HCT116 (cell line): ENCODE measurements around the gene TOMM70. TPM values are rescaled to one million over a fixed set of nuclear protein-coding genes. Genes with fewer than 3 reads are reported as not detected.

ENCODE experiments used
- ATAC-seq: fragments of 200-7000 bp; cut with Tn5 transposase; 2 replicates; pipeline ENCODE4 v1.9.1; 2020; ENCODE audit warnings: mild to moderate bottlenecking, moderate library complexity
- BruUV-seq: library from RNA; stranded (reverse); fragments of 400-500 nt; replicated peaks from 2 replicates; lab custom pipeline; 2021; lab: Mats Ljungman, UMichigan
- CTCF ChIA-PET: fragments of 300-600 bp; sonication (Branson Sonifier 250); formaldehyde crosslinking; loops from one replicate; lab custom pipeline; 2021; ENCODE audit warnings: antibody characterized with exemption; lab: Charles Lee
- POLR2A ChIA-PET: fragments of 300-600, 350-600 bp; sonication (Branson Sonifier 250); formaldehyde crosslinking; loops from one replicate; lab custom pipeline; 2021; ENCODE audit warnings: antibody characterized with exemption; lab: Charles Lee
- RAD21 ChIA-PET, 2 experiments: fragments of 300-600 bp; sonication (Branson Sonifier 250); formaldehyde crosslinking; loops; one replicate each; lab custom pipeline; 2023; ENCODE audit warnings: low total read pairs in 2 of 2; ENCODE audit not compliant: uncharacterized antibody in 2 of 2, unreplicated experiment in 2 of 2, low non-redundant PET in 1 of 2; lab: Charles Lee
- DNase-seq: peaks from one replicate; pipeline ENCODE4 v3.0.0-alpha.2; 2010; ENCODE audit warnings: low read depth, low spot score
- H2AFZ ChIP-seq: fragments of 200-600 bp; shearing (Covaris generic), sonication (generic); 2 replicates; pipeline ENCODE4 v1.6.1; 2017; ENCODE audit warnings: low read depth, mixed run types, mixed read lengths, antibody characterized with exemption, low read length; ENCODE audit not compliant: poor library complexity, severe bottlenecking
- H3K27ac ChIP-seq: 2 replicates; pipeline ENCODE4 v1.5.1; 2012; ENCODE audit warnings: low read depth, low read length
- H3K27me3 ChIP-seq: fragments of 200-600 bp; sonication (generic); 2 replicates; pipeline ENCODE4 v1.6.1; 2016; ENCODE audit warnings: mixed run types, low read length, mixed read lengths; ENCODE audit not compliant: insufficient read depth
- H3K36me3 ChIP-seq, 2 experiments: fragments of 200-500 bp in 1 of 2; fragments of 200-600 bp in 1 of 2; sonication (Bioruptor generic) in 1 of 2; sonication (generic) in 1 of 2; 2 replicates each; pipeline versions ENCODE4 v1.5.1 to v1.6.1; 2014 to 2016; ENCODE audit warnings: low read length in 2 of 2, inconsistent platforms in 1 of 2, mixed read lengths in 1 of 2, mixed run types in 1 of 2; ENCODE audit not compliant: insufficient read depth in 2 of 2, control insufficient read depth in 1 of 2
- H3K4me1 ChIP-seq, 2 experiments: fragments of 200-600 bp in 1 of 2; sonication (generic) in 1 of 2; 2 replicates each; pipeline versions ENCODE4 v1.5.1 to v1.6.1; 2012 to 2017; ENCODE audit warnings: low read length in 2 of 2, inconsistent platforms in 1 of 2, mild to moderate bottlenecking in 1 of 2, mixed read lengths in 1 of 2, mixed run types in 1 of 2, moderate library complexity in 1 of 2; ENCODE audit not compliant: insufficient read depth in 2 of 2, control insufficient read depth in 1 of 2
- H3K4me2 ChIP-seq: fragments of 200-600 bp; sonication (generic); 2 replicates; pipeline ENCODE4 v1.6.1; 2017; ENCODE audit warnings: mixed run types, low read length, mixed read lengths
- H3K4me3 ChIP-seq, 2 experiments: fragments of 200-600 bp in 1 of 2; sonication (generic) in 1 of 2; replicated peaks in 1 of 2; 2 replicates each; pipeline ENCODE4 v1.5.1; 2011 to 2016; ENCODE audit warnings: low read length in 2 of 2, control low read depth in 1 of 2, low read depth in 1 of 2, mild to moderate bottlenecking in 1 of 2, mixed read lengths in 1 of 2, mixed run types in 1 of 2
- H3K79me2 ChIP-seq: fragments of 200-600 bp; sonication (generic); 2 replicates; pipeline ENCODE4 v1.6.1; 2017; ENCODE audit warnings: mild to moderate bottlenecking, mixed run types, low read length, moderate library complexity, mixed read lengths; ENCODE audit not compliant: insufficient read depth
- H3K9ac ChIP-seq: fragments of 200-600 bp; sonication (generic); 2 replicates; pipeline ENCODE4 v1.6.1; 2016; ENCODE audit warnings: low read length, mixed read lengths
- H3K9me2 ChIP-seq: fragments of 200-600 bp; sonication (generic), shearing (Covaris generic); 2 replicates; pipeline ENCODE4 v1.6.1; 2017; ENCODE audit warnings: mixed run types, mild to moderate bottlenecking, moderate library complexity; ENCODE audit not compliant: insufficient read depth
- H3K9me3 ChIP-seq, 2 experiments: fragments of 200-500 bp in 1 of 2; fragments of 200-600 bp in 1 of 2; sonication (Bioruptor generic) in 1 of 2; sonication (generic) in 1 of 2; 2 replicates each; pipeline ENCODE4 v1.6.1; 2014 to 2017; ENCODE audit warnings: low read length in 2 of 2, mixed read lengths in 2 of 2, inconsistent platforms in 1 of 2, low read depth in 1 of 2, mild to moderate bottlenecking in 1 of 2, mixed run types in 1 of 2, moderate library complexity in 1 of 2; ENCODE audit not compliant: control insufficient read depth in 1 of 2, insufficient read depth in 1 of 2
- H4K20me1 ChIP-seq: fragments of 200-600 bp; sonication (generic), shearing (Covaris generic); 2 replicates; pipeline ENCODE4 v1.6.1; 2017; ENCODE audit warnings: mixed run types, mild to moderate bottlenecking, moderate library complexity; ENCODE audit not compliant: insufficient read depth
- EGR1 ChIP-seq: IDR thresholded peaks from 2 replicates; pipeline ENCODE4 v1.6.1; 2012; ENCODE audit warnings: low read depth
- EZH2 ChIP-seq: fragments of 200-600 bp; sonication (generic); IDR thresholded peaks from 2 replicates; pipeline ENCODE4 v1.6.1; 2017; ENCODE audit warnings: antibody characterized with exemption, mixed run types
- EZH2phosphoT487 ChIP-seq: fragments of 200-600 bp; IDR thresholded peaks from 2 replicates; pipeline ENCODE4 v1.6.1; 2018; ENCODE audit warnings: antibody characterized with exemption, borderline replicate concordance
- FOSL1 ChIP-seq: IDR thresholded peaks from 2 replicates; pipeline ENCODE4 v1.6.1; 2012; ENCODE audit warnings: low read depth
- JUND ChIP-seq: IDR thresholded peaks from 2 replicates; pipeline ENCODE4 v1.6.1; 2012
- POLR2A ChIP-seq: IDR thresholded peaks from 2 replicates; pipeline ENCODE4 v1.7.0; 2011; ENCODE audit warnings: borderline replicate concordance; ENCODE audit not compliant: insufficient read depth, insufficient read length; ENCODE audit errors: extremely low read depth
- RAD21 ChIP-seq: IDR thresholded peaks from 2 replicates; pipeline ENCODE4 v1.6.1; 2012; ENCODE audit warnings: low read depth, mild to moderate bottlenecking
- SIN3A ChIP-seq: IDR thresholded peaks from 2 replicates; pipeline ENCODE4 v1.6.1; 2012; ENCODE audit warnings: low read depth
- SP1 ChIP-seq: IDR thresholded peaks from 2 replicates; pipeline ENCODE4 v1.6.1; 2012; ENCODE audit warnings: low read depth
- TCF7L2 ChIP-seq: IDR thresholded peaks from 2 replicates; pipeline ENCODE4 v1.7.0; 2011; ENCODE audit warnings: borderline replicate concordance, inconsistent platforms; ENCODE audit not compliant: insufficient read depth, insufficient read length; ENCODE audit errors: extremely low read depth
- YY1 ChIP-seq: IDR thresholded peaks from 2 replicates; pipeline ENCODE4 v1.6.1; 2011; ENCODE audit warnings: low read length, low read depth, moderate library complexity, mild to moderate bottlenecking; ENCODE audit not compliant: insufficient replicate concordance; ENCODE audit errors: extremely low read depth
- intact Hi-C: fragments of 100-400 bp; cut with micrococcal nuclease; formaldehyde crosslinking; loops from 2 replicates; pipeline ENCODE4 v1.10.0; 2022
- total RNA-seq: library from RNA; stranded (reverse); gene quantifications from one replicate; pipeline ENCODE4 v1.2.1, GENCODE V29; 2021; ENCODE audit not compliant: unreplicated experiment
- TF ChIP-seq, protein P1 (sequence below): IDR thresholded peaks from 2 replicates; pipeline ENCODE4 v1.6.1; 2012
- TF ChIP-seq, protein P2 (sequence below): IDR thresholded peaks from 2 replicates; pipeline ENCODE4 v1.6.1; 2012; ENCODE audit warnings: low read depth

TOMM70 gene
- total RNA-seq, 1 experiment from 2014 or later: 54.9 TPM

DNA sequence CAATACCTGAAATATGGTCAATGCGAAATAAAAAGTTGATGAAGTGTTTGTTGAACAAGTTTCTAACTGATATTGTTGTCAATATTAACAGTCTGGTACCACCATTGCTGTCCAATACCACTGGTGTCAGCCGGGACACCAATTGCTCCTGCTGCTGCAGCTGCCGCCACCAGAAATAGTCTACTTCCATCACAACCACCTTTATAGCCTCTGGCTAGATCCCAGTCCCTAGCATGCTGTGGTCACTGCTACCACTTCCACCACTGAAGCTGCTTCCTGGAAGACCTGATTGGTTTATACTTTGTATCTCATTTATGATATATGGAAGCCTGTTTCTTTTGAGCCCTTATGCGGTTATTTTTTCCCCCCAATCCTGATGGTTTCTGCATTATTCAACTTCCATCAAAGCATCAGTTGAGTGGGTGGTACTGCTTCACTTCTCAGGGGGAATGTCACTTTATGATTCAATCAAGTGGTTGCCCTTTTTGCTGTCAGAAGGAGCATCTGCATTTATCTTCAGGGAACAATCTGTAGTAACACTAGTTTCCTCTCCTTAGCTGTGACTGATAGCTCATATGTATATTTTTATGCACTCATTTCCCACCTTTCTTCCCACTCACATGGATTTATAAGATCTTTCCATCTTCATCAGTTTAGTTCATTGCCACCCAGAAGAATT, 12.2 kb upstream of the TOMM70 start:
- TF ChIP-seq YY1 (no peak), POLR2A (no peak), RAD21 (no peak), EZH2phosphoT487 (no peak)
- Histone ChIP-seq H3K4me3 (no peak overlapping the region), H3K36me3 (no peaks in the 10 kb centered on the region), H4K20me1 (no peaks in the 10 kb centered on the region), H3K4me2 (no peak overlapping the region), H3K9me2 (no peaks in the 10 kb centered on the region), H3K9me3 (no peaks in the 10 kb centered on the region), H3K27ac (no peak overlapping the region), H3K9ac (no peak overlapping the region), H3K27me3 (no peaks in the 10 kb centered on the region), H3K79me2 (no peaks in the 10 kb centered on the region), H2AFZ (no peak overlapping the region), H3K4me1 (no peaks in the 10 kb centered on the region)
- ATAC-seq: no peak
- no TSS peak for BruUV-seq
- RAD21 ChIA-PET: no interaction called here
- CTCF ChIA-PET: no interaction called here
- no peak for DNase-seq
- POLR2A ChIA-PET: no interaction called here
- intact Hi-C loops: no loop called here

DNA sequence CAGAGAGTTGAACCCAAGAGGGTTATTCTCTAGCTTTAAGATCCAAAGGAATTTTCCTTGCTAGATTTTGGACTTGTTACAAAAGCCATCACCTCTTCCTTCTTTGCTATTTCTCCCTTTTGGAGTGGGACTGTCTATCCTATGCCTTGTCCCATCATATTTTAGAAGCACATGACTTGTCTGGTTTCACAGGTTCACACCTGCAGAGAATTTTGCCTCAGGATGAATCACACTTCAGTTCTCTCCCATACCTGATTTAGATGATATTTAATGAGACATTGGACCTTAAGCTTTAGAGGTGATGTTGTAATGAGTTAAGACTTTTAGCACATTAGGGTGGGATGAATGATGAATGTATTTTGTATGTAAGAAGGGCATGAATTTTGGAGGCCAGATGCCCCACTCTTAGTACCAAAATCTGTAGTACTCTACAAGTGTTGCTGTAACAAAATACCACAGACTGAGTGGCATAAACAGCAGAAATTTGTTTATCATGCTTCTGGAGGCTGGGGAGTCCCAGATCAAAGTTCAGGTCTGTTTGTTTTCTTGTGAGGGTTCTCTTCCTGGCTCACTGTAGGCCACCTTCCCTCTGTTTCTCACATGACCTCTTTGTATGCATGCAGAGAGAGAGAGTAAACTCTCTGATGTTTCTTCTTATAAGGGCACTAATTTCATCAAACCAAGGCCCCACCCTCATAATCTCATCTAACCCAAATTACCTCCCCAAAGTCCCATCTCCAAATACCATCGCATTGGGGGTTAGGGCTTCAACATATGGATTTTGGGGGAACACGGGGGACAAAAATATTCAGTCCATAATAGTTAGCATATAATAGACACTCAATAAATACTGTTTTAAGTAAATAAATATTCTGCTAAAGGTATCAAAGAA, 10.4 kb upstream of the TOMM70 start:
- Histone ChIP-seq H3K4me2 (no peak overlapping the region), H4K20me1 (no peaks in the 10 kb centered on the region), H3K27me3 (no peaks in the 10 kb centered on the region), H3K9me3 (no peaks in the 10 kb centered on the region), H2AFZ (no peak overlapping the region), H3K9ac (no peak overlapping the region), H3K4me1 (no peaks in the 10 kb centered on the region), H3K79me2 (no peaks in the 10 kb centered on the region), H3K36me3 (no peaks in the 10 kb centered on the region), H3K4me3 (no peak overlapping the region), H3K9me2 (no peaks in the 10 kb centered on the region), H3K27ac (no peak overlapping the region)
- intact Hi-C loops: no loop called here
- DNase-seq (no peak), ATAC-seq (no peak)
- CTCF ChIA-PET: no interaction called here
- RAD21 ChIA-PET: no interaction called here
- POLR2A ChIA-PET: no interaction called here
- BruUV-seq: no TSS peak
- TF ChIP-seq, protein P1, sequence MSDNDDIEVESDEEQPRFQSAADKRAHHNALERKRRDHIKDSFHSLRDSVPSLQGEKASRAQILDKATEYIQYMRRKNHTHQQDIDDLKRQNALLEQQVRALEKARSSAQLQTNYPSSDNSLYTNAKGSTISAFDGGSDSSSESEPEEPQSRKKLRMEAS: no peak
- TF ChIP-seq SIN3A (no peak), YY1 (no peak), JUND (no peak), SP1 (no peak), EGR1 (no peak), FOSL1 (no peak), RAD21 (no peak), TCF7L2 (no peak), EZH2phosphoT487 (no peak), EZH2 (no peak)
- TF ChIP-seq, protein P2, sequence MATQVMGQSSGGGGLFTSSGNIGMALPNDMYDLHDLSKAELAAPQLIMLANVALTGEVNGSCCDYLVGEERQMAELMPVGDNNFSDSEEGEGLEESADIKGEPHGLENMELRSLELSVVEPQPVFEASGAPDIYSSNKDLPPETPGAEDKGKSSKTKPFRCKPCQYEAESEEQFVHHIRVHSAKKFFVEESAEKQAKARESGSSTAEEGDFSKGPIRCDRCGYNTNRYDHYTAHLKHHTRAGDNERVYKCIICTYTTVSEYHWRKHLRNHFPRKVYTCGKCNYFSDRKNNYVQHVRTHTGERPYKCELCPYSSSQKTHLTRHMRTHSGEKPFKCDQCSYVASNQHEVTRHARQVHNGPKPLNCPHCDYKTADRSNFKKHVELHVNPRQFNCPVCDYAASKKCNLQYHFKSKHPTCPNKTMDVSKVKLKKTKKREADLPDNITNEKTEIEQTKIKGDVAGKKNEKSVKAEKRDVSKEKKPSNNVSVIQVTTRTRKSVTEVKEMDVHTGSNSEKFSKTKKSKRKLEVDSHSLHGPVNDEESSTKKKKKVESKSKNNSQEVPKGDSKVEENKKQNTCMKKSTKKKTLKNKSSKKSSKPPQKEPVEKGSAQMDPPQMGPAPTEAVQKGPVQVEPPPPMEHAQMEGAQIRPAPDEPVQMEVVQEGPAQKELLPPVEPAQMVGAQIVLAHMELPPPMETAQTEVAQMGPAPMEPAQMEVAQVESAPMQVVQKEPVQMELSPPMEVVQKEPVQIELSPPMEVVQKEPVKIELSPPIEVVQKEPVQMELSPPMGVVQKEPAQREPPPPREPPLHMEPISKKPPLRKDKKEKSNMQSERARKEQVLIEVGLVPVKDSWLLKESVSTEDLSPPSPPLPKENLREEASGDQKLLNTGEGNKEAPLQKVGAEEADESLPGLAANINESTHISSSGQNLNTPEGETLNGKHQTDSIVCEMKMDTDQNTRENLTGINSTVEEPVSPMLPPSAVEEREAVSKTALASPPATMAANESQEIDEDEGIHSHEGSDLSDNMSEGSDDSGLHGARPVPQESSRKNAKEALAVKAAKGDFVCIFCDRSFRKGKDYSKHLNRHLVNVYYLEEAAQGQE: no peak
